Thyroid gland (tissue), 4 donors: ENCODE measurements around the gene EPB41L4A.

Source experiments
- POLR2A ChIP-seq, 2 donors: fragments of 450-650 bp; IDR thresholded peaks; one replicate each; pipeline ENCODE4 v1.6.1; 2017; ENCODE audit warnings: antibody characterized with exemption in 2 of 2, mild to moderate bottlenecking in 2 of 2, moderate library complexity in 1 of 2
- TF ChIP-seq, protein P1 (sequence below), 6 experiments: fragments of 200-600 bp in 3 of 6; fragments of 450-650 bp in 3 of 6; sonication (generic) in 3 of 6; IDR thresholded peaks; one replicate each; pipeline ENCODE4 v1.5.1; 2016 to 2019; ENCODE audit warnings: antibody characterized with exemption in 6 of 6, mild to moderate bottlenecking in 2 of 6, inconsistent platforms in 1 of 6, moderate library complexity in 1 of 6

DNA sequence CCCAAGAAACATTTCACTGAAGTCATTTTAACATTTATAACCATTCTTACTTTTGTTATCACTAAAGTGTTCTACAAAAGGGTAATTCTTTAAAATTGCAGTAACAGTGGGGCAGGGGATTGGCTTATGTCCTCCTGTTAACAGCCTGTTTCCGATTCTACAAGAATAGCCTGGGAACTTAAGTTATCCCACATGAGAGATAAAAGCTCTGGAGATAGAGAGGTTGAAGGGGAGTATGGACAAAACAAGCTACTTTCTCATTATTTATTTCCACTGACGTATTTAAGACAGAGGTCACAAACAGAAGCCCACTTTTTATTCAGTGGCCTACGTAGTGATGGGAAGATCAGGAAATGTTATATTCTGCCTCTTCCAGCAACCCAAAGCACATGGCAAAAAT is 98.7 kb downstream of the EPB41L4A start:
- TF ChIP-seq, protein P1, sequence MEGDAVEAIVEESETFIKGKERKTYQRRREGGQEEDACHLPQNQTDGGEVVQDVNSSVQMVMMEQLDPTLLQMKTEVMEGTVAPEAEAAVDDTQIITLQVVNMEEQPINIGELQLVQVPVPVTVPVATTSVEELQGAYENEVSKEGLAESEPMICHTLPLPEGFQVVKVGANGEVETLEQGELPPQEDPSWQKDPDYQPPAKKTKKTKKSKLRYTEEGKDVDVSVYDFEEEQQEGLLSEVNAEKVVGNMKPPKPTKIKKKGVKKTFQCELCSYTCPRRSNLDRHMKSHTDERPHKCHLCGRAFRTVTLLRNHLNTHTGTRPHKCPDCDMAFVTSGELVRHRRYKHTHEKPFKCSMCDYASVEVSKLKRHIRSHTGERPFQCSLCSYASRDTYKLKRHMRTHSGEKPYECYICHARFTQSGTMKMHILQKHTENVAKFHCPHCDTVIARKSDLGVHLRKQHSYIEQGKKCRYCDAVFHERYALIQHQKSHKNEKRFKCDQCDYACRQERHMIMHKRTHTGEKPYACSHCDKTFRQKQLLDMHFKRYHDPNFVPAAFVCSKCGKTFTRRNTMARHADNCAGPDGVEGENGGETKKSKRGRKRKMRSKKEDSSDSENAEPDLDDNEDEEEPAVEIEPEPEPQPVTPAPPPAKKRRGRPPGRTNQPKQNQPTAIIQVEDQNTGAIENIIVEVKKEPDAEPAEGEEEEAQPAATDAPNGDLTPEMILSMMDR (IDR thresholded peaks at IDR 0.05) = no peak
- no peak for TF ChIP-seq POLR2A (IDR thresholded peaks at IDR 0.05)
